Measurements from ENCODE around the gene IFI35.
"Not testable (repeated sequence)": the region's sequence is repeated elsewhere in the genome, so short reads cannot be mapped to it uniquely, and the experiment has no call there.

IFI35 gene

DNA sequence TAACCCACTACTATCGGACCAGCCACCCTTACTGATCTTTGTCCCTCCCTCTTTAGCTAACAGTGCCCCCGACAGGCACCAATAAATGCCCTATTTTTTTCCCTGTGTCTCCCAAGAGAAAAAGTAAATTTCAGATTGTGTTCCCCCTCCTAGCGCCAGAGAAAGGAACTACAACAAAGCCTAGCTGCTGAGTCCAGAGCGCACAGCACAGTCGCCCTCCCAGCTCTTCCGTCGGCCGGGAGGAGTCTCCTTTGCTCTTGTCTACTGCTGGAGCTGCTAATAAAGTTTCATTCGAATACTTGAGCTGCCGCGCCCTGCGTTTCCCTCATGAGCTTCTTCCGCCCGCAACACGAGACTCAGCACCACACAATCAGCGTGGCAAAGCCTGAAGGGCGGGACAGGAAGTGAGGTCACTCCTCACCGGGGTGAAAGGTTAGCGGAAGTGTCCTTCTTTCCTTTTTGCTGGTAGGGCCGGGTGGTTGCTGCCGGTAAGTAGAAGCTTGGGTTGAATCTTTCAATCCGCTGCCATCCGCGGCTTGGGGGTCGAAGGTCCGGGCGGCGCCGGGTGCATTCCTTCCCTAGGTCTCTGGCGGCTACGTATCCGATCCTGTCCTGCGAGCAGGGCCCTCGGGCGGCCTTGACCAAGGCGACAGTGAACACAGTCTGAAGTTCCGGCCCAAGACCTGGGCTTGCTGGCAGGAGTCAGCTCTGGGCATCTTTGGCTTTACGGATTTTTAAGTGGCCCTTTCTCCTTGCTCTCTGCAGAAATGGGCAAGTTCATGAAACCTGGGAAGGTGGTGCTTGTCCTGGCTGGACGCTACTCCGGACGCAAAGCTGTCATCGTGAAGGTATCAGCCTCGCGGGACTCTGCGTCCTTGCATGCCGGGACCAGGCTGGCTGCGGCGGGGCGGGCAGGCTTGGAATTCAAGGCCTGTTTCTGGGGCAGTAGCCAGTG is 8.3 kb upstream of the IFI35 start, which contains the start of gene RPL27:
RPL27 (plus strand) TSS at position 436 of the 955 bp plus-strand sequence; CDS start at position 768, 332 bp downstream.
- peak; percentile 99 for DNase-seq

- DNase-seq = no peak
These were observed 7.5 kb upstream of the IFI35 start for GRCh38 chr17:42999003-42999525.

DNA sequence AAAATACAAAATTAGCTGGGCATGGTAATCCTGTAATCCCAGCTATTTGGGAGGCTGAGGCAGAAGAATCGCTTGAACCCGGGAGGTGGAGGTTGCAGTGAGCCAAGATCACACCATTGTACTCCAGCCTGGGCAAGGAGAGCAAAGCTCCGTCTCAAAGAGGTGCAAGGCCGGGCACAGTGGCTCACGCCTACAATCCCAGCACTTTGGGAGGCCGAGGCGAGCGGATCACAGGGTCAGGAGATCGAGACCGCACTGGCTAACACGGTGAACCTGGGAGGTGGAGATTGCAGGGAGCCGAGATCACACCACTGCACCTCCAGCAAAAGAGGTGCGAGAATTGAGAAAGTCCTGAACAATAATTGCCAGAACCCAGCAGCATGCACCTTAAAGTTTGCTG is 5.7 kb upstream of the IFI35 start:
- DNase-seq = not testable (repeated sequence)

DNA sequence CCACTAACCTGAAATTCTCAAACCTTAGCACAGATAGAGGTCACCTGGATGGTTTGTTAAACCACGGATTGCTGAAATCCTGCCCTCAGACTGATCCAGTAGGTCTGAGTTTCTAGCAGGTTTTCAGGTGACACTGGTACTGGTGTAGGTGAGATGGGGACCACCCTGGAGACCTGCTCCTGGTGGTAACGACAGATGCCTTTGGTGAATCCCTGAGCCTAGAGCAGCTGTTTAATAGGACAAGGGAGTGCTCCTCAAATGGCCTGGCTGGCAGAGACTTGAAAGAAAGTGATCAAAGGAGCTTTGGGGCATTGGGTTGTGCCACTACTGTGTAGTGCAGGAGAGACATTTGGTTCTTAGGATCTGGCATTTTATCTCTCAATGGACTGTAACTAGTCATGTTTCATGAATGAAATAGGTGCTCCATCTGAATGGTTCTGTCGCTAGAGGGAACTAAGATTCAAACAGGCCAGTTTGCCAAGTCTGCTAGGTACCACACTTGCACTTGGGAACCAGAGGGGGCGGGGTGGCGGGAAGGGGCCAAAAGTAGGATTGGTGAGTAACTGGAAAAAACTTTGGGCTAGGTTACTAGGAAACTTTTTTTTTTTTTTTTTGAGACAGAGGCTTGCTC is 2.9 kb upstream of the IFI35 start:
- DNase-seq = no peak

- DNase-seq = no peak
These were observed 4.2 kb downstream of the IFI35 start for GRCh38 chr17:43010667-43011308.

DNA sequence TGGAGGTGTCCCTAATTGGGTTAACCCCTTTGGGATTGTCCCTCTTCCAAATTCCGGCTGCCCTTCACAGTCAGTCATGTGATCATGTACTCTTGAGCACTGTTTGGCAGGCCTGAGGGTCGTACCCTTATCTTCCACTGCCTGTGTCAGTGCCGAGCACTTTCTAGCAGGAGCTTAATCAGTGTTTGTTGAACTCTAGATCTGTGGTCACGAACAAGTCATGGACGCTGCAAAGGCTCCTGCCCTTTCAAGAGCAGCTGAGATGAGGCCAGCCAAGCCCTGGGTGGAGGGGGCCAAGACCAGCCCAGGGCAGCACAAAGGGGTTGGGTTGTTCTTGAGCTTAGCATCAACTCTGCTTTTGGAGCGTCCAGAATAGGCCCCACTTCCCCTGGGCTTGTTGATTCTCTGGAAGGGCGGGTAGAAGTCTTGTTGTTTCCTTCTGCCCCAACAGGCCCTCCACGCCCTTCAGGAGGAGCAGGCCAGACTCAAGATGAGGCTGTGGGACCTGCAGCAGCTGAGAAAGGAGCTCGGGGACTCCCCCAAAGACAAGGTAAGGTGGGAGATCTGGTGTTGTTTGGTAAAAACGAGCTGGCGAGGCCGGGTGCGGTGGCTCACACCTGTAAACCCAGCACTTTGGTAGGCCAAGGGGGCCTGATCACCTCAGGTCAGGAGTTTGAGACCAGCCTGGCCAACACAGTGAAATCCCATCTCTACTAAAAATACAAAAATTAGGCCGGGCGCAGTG is 5.3 kb downstream of the IFI35 start:
- no peak for DNase-seq

DNA sequence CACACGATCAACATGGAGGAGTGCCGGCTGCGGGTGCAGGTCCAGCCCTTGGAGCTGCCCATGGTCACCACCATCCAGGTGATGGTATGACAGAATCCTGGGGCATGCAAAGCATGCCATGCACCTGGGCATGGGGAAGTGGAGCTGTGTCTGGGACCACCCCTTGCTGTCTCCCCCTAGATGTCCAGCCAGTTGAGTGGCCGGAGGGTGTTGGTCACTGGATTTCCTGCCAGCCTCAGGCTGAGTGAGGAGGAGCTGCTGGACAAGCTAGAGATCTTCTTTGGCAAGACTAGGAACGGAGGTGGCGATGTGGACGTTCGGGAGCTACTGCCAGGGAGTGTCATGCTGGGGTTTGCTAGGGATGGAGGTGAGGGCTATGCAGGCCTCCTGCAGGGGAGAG is 6.7 kb downstream of the IFI35 start:
- DNase-seq = no peak

GRCh38 chr17:43014020-43014648 is 7.5 kb downstream of the IFI35 start:
- no peak for DNase-seq

- DNase-seq = no peak
These were observed 8.3 kb downstream of the IFI35 start for GRCh38 chr17:43014649-43015542.

DNA sequence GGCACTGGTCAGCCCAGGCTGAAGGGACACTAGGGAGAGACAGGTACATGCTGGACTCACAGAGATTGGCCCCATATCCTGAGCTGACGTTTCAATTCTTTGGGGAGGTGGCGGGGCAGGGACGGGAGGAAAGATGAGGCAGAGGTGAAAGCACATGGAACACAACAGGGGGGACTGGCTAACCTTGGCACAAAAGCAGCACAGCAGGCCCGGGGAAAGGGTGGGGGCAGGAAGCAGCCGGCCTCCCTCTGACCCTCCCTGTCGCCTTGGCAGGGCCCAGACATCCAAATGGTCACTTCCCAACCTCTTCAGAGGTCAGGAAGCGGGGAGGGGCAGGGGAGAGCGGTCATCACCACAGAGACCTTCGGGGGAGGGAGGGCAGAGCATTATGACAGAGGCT is 9.0 kb downstream of the IFI35 start:
- no peak for DNase-seq

DNA sequence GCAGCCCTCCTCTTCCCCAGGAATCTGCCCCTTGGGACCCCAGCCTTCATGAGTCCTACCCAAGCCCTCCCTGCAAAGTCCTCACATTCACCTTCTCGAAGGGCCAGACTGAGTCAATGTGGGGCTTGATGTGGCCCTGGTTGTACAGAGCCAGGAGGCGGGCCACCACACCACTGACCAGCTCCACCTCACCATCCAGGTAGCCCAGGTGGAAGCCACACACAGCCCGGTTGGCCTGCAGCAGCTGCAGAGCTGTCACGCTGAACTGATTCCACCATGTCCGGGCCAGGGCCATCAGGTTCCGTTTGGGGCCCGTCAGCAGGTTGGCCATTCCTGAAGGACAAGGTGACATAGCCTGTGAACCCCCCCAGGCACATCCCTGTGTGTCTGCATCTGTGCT is 9.6 kb downstream of the IFI35 start:
- DNase-seq = no peak

GRCh38 chr17:43018008-43018853 is 11.6 kb downstream of the IFI35 start:
- DNase-seq = peak; percentile 76

DNA sequence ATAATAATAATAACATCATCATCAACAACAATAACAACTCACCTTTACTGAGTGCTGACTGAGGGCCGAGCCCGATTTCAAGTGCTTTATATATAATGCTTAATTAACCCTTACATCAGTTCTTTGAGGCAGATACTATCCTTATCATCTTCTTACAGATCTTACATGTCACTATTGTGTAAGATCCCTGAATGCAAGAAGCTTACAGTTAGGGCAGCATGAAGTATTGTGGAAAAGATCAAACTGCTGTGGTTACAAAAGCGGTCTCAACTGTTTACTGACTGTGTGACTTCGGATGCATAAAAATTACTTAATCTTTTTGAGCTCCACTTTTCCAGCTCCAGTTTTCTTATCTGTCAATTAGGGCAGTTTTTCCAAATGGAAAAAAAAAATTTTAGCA is 12.3 kb downstream of the IFI35 start:
- no peak for DNase-seq

- no peak for DNase-seq
These were observed 12.8 kb downstream of the IFI35 start for GRCh38 chr17:43019418-43019817.

DNA sequence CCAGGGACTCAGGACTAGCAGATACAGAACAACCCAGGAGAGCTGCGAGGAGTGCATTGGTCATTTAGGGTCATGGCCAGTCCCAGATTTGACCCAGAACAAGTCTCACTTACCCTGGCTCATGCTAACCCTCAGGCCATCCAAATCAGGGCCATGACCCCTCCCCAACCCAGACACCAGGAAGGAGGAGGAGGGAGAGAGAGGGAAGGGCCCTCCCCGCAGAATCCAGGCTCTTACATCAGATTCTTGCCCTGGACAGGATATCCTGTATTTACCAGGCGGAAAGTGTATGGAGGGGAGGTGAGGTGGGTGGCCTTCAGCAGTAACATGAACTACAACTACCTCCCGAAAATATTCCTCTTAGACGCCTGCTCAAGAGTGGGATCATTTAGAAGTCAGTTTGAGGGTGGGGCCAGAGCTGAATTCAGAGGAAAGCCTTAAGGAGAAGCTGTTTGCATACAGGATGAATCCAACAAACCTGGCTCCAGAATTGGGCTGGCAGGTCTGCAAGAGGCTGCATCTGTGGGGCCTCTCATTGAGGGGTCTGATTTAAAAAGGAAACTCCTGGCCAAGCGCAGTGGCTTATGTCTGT is 13.5 kb downstream of the IFI35 start:
- no peak for DNase-seq

DNA sequence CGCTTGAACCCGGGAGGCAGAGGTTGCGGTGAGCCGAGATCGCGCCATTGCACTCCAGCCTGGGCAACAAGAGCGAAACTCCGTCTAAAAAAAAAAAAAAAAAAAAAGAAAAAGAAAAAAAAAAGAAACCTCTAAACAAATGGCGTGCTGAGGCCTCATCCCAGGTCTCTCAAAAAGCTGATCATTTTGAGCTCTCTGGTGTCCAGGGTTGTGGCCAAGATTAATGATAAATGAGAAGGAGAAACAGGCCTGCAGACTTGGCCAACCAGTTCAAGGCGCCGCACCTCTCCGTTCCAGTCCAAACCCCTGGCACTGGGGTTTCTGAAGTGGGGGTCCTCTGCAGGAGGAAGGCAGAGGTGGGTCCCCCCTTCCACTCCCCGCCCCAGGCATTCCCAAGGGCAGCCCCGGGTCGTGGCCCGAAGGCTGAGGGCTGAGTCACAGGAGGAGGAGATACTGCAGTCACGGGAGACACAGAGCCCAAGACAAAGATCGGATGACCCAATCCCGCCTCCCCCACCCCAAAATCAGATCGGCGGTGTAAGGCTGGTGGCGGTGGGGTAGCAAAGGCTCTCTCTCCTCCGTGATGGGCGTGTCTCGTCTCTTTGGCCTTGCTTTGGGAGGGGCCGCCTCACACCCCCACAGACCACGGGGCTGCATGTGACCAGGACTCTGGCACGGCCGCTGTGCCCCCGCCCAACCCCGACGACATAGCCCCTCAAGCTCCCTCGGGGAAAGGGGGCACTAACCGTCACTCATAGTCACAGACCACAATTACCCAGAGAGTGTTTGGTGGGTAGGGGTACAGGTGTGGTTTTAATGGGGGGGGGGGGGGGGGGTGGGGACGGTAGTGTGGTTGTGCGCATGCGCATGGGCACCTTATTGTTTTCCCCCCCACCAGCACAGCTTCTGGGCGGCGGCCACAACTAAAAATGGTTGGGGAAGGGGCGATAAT is 14.5 kb downstream of the IFI35 start:
- DNase-seq = peak; percentile 39

GRCh38 chr17:43021741-43022512 is 15.3 kb downstream of the IFI35 start, which contains the start of gene VAT1:
Gene VAT1 (minus strand): TSS chr17:43022385. CDS start chr17:43022322, 63 bp downstream.
- DNase-seq = peak; percentile 73
